Smooth muscle cell (in vitro differentiated cells): Measurements from ENCODE around the gene MEF2C. TPM values are rescaled to one million over a fixed set of nuclear protein-coding genes. Genes with fewer than 3 reads are reported as not detected.

ENCODE experiments used
- DNase-seq: peaks from one replicate; lab custom pipeline; 2025; ENCODE audit not compliant: unreplicated experiment; lab: John Stamatoyannopoulos, UW
- H2AFZ ChIP-seq: fragments of 200-600 bp; sonication (generic); 2 replicates; pipeline ENCODE4 v1.6.0; 2016; ENCODE audit warnings: antibody characterized with exemption, low read depth, mild to moderate bottlenecking
- H3F3A ChIP-seq: fragments of 200-600 bp; sonication (generic); 2 replicates; pipeline ENCODE4 v1.6.0; 2017; ENCODE audit warnings: antibody characterized with exemption, low read depth
- H3K27ac ChIP-seq: fragments of 200-600 bp; sonication (generic); 2 replicates; pipeline ENCODE4 v1.5.1; 2016; ENCODE audit warnings: low read depth, mild to moderate bottlenecking
- H3K27me3 ChIP-seq: fragments of 200-600 bp; sonication (generic); 2 replicates; pipeline ENCODE4 v1.6.1; 2016; ENCODE audit warnings: low read depth, mild to moderate bottlenecking
- H3K36me3 ChIP-seq: fragments of 200-600 bp; sonication (generic); 2 replicates; pipeline ENCODE4 v1.5.1; 2016; ENCODE audit warnings: low read depth
- H3K4me1 ChIP-seq: fragments of 200-600 bp; sonication (generic); 2 replicates; pipeline ENCODE4 v1.5.1; 2016; ENCODE audit warnings: low read depth
- H3K4me2 ChIP-seq: fragments of 200-600 bp; sonication (generic); 2 replicates; pipeline ENCODE4 v1.6.0; 2016; ENCODE audit warnings: mild to moderate bottlenecking
- H3K4me3 ChIP-seq: fragments of 200-600 bp; sonication (generic); 2 replicates; pipeline ENCODE4 v1.5.1; 2016; ENCODE audit warnings: mild to moderate bottlenecking
- H3K79me2 ChIP-seq: fragments of 200-600 bp; sonication (generic); 2 replicates; pipeline ENCODE4 v1.6.0; 2016; ENCODE audit warnings: low read depth, mild to moderate bottlenecking
- H3K9ac ChIP-seq: fragments of 200-600 bp; sonication (generic); 2 replicates; pipeline ENCODE4 v1.6.0; 2016; ENCODE audit warnings: low read depth
- H3K9me3 ChIP-seq: fragments of 200-600 bp; sonication (generic); replicated peaks from 2 replicates; pipeline ENCODE4 v1.5.1; 2016; ENCODE audit warnings: low read depth
- H4K20me1 ChIP-seq: fragments of 200-600 bp; sonication (generic); 2 replicates; pipeline ENCODE4 v1.6.0; 2016; ENCODE audit warnings: low read depth
- WGBS: methylation state at CpG from one replicate; pipeline ENCODE4 v1.1.7; 2016; ENCODE audit warnings: low lambda C conversion rate; 5-methylcytosine and 5-hydroxymethylcytosine counted together
- polyA plus RNA-seq: library from polyadenylated mRNA; unstranded; fragments of >200 nt; fragmentation: Nextera tagmentation; extraction: Ambion mirVana; gene quantifications from 2 replicates; pipeline ENCODE4 v1.2.1, GENCODE V29; 2016
- total RNA-seq: library from RNA; depleted of rRNA; stranded (reverse); fragments of >200 nt; gene quantifications from 2 replicates; pipeline ENCODE4 v1.2.3, GENCODE V29; 2014
- TF ChIP-seq, protein P1 (sequence below): fragments of 200-600 bp; sonication (generic); IDR thresholded peaks from 2 replicates; pipeline ENCODE4 v1.5.1; 2017; ENCODE audit warnings: borderline replicate concordance, mild to moderate bottlenecking, antibody characterized with exemption; ENCODE audit not compliant: insufficient read depth, poor library complexity, severe bottlenecking

Gene MEF2C
- total and polyA plus RNA-seq, 2 experiments from 2014 or later: 11.4 to 14.0 TPM

DNA sequence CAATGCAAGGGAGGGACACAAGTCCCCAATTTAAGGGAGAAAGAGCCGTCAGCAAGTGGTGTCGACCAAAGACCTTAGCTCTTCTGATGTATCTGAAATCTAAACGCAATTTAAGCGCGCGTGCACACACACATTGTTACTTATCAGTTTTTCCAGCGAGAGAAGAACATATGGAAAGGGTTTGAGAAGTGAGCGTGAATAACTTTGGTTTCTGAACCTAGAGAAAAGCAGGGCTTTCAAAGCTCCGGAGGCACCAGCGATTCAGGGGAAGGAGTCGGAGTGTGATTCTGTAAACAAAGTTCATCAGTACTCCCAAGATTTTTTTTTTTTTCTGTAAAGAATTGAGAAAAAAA, 191.8 kb downstream of the MEF2C start:
- no peak overlapping the region for H3K9ac ChIP-seq
- peaks cover 8% of the 10 kb centered on the region for H3K4me1 ChIP-seq
- no peaks in the 10 kb centered on the region for H4K20me1 ChIP-seq
- no peak overlapping the region for H3K27ac ChIP-seq
- TF ChIP-seq, protein P1, sequence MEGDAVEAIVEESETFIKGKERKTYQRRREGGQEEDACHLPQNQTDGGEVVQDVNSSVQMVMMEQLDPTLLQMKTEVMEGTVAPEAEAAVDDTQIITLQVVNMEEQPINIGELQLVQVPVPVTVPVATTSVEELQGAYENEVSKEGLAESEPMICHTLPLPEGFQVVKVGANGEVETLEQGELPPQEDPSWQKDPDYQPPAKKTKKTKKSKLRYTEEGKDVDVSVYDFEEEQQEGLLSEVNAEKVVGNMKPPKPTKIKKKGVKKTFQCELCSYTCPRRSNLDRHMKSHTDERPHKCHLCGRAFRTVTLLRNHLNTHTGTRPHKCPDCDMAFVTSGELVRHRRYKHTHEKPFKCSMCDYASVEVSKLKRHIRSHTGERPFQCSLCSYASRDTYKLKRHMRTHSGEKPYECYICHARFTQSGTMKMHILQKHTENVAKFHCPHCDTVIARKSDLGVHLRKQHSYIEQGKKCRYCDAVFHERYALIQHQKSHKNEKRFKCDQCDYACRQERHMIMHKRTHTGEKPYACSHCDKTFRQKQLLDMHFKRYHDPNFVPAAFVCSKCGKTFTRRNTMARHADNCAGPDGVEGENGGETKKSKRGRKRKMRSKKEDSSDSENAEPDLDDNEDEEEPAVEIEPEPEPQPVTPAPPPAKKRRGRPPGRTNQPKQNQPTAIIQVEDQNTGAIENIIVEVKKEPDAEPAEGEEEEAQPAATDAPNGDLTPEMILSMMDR: no peak
- DNase-seq: no peak
- H3K4me2 ChIP-seq: peak overlapping the region; percentile 83
- H3F3A ChIP-seq: no peaks in the 10 kb centered on the region
- peak overlapping the region; percentile 45 for H3K4me3 ChIP-seq
- H3K27me3 ChIP-seq: peaks cover 100% of the 10 kb centered on the region
- H3K36me3 ChIP-seq: no peaks in the 10 kb centered on the region
- no peak overlapping the region for H2AFZ ChIP-seq
- H3K9me3 ChIP-seq: no peaks in the 10 kb centered on the region
- no peaks in the 10 kb centered on the region for H3K79me2 ChIP-seq
- 3% methylated on average over 11 of the region's 11 CpGs for WGBS

DNA sequence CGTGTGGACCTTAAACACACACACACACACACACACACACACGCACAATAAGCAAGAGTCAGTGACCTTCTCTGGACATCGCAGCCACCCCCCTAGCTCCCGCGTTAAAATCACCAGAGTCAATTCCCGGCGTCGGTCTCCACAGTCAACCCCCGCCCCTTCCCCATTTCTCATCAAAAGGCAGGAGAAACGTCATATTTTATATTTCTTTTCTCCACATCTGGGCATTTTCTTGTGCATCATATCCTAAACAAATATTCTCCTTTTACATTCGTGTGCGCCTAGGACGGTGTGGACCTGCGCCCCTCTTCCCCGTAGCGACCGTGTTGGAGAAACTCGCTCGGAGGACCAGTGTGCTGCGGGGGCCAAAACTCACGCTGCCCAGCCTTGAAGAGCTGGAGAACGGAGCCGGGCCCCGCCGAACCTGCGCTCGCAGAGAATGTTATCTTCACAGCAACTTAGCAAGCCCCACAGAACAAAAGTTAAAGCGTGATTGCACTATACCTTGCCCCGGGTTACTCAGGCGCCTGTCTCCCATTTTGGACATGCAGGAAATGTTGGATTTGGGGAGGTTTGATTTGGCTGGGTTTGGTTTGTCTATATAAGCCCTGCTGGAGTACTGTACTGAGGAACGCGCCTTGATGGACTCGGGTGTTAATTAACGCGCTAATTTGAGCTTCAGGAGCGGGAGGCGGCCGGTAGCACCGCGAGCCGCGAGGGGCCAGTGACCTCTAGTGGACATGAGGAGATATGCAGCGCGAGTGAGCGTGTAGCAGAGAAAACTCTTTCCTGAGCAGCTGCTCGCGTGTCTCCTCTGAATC, 192.4 kb downstream of the MEF2C start:
- Histone ChIP-seq H3K27me3 (peaks cover 100% of the 10 kb centered on the region), H3K4me1 (peaks cover 8% of the 10 kb centered on the region), H3K9ac (no peak overlapping the region), H3K79me2 (no peaks in the 10 kb centered on the region), H4K20me1 (no peaks in the 10 kb centered on the region), H3K36me3 (no peaks in the 10 kb centered on the region), H3K9me3 (no peaks in the 10 kb centered on the region), H3F3A (no peaks in the 10 kb centered on the region), H3K27ac (no peak overlapping the region), H3K4me3 (peak overlapping the region; percentile 45), H2AFZ (peak overlapping the region; percentile 13), H3K4me2 (peak overlapping the region; percentile 83)
- 3% methylated on average over 47 of the region's 47 CpGs for WGBS
- DNase-seq: peak; percentile 20
- TF ChIP-seq, protein P1: peak; percentile 93

DNA sequence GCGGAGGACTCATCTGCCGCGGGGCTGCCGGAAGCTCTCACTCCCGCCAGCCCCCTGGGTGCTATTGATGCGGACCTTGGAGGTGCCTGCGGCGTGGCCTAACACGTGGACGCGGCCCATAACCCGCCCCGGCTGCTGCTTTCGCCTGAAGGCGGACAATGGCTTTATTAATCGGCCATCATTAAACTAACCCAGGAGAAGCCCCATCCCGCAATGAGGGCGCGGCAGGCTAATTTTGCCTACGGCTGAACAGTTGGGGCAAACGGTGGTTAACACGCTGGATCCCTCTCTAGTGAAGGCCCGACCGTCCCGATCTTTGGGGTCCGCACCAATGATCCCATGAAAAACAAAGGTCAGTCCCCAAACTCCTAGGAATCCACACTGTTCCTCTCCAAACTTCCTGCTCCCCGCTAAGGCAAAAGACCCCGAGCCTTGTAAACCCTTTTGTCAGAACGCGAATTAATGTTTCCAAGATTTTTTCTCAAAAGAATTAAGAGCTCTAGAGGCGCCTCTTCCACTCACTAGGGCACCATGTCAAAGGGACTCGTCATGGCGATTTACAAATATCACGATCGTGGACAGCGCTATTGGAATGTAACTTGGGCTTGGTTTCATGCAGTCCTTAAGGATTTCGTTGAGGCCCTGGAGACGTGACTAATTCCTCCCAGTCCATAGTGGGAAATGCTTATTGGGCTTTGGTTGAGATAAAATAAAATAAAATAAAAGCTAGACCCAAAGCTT, 193.1 kb downstream of the MEF2C start:
- H3K4me1 ChIP-seq: peaks cover 8% of the 10 kb centered on the region
- no peak for DNase-seq
- no peaks in the 10 kb centered on the region for H4K20me1 ChIP-seq
- H3K4me2 ChIP-seq: peak overlapping the region; percentile 83
- peak overlapping the region; percentile 45 for H3K4me3 ChIP-seq
- TF ChIP-seq, protein P1: no peak
- no peak overlapping the region for H2AFZ ChIP-seq
- H3F3A ChIP-seq: no peaks in the 10 kb centered on the region
- no peak overlapping the region for H3K9ac ChIP-seq
- H3K9me3 ChIP-seq: no peaks in the 10 kb centered on the region
- WGBS: 4% methylated on average over 38 of the region's 38 CpGs
- H3K27me3 ChIP-seq: peaks cover 100% of the 10 kb centered on the region
- H3K79me2 ChIP-seq: no peaks in the 10 kb centered on the region
- no peak overlapping the region for H3K27ac ChIP-seq
- H3K36me3 ChIP-seq: no peaks in the 10 kb centered on the region
